ENCODE data around the gene NHLRC2.

Gene NHLRC2

DNA sequence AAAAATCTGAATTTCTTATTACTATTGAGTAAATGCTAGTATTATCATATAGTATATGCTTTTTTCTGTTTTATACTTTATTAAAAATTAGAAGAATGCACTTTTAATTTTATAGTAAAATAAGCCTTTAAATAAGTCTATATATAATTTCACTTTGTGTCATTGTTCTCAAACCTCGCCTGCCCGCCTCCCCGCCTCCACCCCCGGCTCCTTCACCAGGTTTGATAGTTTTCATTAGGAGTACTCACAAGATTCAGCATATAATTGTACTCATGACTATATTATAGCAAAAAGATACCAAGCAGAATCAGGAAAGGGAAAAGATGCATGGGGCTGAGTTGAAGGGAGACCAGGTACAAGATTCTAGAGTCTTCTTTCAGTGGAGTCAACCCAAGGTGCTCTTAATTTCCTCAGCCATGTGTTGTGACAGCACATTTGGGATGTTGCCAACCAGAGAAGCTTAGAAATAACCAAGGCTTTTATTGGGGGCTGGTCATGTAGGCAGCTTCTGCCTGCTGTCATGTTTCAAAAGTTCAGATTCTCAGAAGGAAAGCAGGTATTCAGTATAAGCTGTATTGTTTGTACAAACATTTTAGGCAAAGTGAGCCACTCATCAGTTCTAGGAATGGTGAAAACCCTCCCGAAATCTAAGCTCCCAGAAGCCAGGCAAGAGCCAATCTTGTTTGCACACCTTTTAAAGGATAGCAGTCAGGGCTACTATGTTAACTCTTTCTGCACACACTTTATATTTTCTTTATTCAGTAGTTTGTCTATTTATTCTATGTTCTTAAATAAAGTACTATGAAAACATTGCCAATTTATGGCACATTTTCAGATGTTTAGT, 12.3 kb downstream of the NHLRC2 start:
- no peak for DNase-seq

DNA sequence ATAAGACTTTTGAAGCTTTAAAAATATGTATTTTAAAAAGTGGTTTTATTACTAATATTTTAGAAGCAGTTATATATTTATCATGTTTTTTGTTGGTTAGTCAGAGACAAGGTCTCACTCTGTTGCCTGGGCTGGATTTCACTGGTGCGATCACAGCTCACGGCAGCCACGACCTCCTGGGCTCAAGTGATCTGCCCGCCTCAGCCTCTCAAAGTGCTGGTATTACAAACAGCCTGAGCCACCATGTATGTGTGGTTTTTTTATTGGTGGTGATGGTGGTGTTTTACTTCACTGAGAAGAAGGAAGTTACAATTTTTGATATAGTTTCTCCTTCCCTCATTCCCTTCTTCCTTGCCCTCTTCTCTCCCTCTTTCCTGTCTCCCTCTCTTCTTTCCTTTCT, 13.4 kb downstream of the NHLRC2 start:
- no peak for DNase-seq

DNA sequence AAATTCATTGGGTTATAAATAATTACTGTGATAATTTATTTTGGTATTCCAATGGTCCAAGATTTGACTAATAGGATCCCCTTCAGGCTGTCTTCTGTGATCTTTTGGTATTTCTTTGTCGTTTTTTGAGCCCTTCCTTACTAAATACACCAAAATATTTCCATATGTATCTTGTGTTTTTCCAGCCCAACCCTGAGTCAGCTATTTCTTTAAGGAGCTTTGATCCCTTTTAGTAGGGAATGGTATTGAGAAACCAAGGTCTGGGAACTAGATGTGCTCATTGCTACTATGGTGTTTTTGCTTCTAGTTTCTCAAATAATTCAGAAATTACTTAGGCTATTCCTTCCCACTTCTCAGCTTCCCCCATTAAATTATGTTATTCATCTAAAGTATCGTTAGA, 15.3 kb downstream of the NHLRC2 start:
- DNase-seq: no peak

DNA sequence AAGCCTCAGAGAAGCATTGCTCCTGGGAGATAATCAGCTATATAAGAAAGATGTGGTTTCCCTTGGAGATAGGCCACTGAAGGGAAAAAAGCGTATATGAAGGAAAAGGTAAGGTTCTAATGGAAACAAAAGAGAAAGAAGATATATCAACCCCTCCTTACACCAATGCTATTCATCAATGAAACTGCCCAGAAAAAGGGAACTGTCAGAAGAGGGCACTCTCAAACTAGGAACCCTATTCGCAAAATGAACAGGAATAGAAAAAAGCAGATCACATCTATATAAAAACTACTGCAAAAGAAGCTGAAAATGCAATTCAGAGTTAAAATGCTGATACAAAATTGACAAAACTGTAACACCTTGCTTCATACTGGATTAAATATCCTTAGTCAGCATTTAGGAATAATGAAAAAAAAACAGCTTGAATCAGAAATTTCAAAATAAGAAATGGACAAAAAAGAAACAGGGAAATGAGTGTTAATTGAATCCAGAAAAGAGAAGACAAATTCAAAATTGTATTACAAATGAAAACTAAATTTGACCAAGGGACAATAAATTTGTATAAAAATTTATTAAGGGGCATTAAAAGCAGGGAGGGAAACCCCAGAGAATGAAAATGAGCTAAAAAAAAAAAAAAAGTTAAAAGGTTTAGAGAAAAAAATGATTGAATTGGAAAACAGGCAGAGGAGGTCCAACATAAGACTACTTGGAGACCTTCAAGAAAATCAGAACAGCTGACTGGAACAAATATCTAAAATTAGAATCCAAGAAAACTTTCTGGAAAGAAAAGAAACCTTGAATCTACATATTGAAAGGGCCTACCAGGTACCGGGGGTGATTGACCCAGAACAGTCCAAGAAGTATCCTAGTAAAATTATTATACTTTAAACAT, 17.9 kb downstream of the NHLRC2 start:
- DNase-seq: no peak

DNA sequence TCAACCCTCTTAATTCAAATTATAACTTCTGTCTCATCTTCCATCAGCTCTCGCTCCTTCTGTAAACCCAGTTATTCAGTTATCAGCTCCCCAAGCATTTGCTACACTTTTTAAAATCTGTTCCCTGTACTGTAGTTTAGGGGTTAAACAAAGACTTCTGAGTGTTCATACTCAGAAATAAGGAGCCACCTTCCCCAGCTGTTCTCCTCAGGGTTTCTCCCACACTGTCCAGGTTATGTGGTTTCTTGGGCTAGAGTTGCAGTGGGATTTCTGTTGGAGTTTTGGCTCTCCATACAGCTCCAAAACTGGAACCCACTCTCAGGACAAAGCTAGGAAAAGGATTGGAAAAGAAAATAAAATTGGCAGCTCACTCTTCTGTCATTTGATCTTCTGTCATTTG, 20.8 kb downstream of the NHLRC2 start:
- DNase-seq: no peak

DNA sequence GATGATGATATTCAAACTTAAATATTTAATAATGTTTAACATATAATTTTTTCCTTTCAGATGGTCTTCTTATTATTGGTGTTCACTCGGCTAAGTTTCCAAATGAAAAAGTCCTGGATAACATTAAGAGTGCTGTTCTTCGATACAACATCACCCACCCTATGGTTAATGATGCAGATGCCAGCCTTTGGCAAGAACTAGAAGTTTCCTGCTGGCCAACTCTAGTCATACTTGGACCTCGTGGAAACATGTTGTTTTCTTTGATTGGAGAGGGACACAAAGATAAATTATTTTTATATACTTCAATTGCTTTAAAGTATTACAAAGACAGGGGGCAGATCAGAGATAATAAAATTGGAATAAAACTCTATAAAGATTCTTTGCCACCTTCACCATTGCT, 22.0 kb downstream of the NHLRC2 start:
- no peak for DNase-seq

DNA sequence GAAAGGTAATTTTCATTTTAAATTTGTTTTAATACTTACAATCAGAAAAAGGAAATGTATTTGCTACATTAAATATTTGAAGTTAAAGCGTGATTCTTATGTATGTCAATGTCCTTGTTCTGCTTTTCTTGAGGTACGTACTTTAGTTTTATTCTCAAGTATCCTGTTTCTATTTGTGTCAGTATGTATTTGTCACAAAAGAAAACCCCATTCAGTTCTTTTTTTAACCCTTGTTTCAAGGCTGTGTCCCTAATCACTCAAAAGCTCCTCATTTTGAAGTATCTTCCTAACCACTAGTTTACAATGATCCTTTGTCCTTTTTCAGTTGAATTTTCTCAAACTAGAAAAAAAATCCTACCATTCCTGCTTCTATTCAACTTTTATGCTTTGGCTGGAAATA, 25.2 kb downstream of the NHLRC2 start:
- no peak for DNase-seq

DNA sequence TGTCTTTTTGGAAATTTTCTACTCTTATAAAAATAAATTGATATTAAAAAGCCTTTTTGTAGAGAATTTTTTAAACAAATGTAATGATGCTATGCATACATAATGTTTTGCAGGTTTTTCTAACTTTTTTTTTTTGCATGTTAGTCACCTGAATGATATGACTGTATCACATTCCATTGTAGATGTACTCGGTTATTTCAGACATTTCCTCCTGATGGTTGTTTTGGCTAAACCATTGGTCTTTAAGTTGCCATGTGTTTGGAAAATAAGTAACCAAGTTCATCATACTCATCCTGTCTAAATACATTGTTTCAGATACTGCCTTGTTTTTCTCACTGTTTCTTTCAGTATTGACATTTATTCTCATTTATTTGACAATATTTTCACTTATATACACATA, 25.8 kb downstream of the NHLRC2 start:
- DNase-seq: no peak

DNA sequence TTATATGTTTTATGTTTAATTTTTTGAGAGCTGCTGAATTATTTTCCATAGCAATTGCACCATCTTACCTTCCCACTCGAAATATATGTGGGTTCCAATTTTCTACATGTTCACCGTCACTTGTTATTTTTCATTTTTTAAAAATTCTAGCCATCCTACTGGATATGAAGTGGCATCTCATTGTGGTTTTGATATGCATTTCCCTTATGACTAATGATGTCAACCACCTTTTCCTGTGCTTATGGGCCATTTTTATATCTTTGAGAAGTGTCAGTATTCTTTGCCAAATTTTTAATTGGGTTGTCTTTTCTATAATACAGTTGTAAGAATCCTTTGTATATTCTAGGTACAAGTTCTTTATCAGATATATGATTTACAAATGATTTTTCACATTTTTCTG, 27.8 kb downstream of the NHLRC2 start:
- DNase-seq: no peak

DNA sequence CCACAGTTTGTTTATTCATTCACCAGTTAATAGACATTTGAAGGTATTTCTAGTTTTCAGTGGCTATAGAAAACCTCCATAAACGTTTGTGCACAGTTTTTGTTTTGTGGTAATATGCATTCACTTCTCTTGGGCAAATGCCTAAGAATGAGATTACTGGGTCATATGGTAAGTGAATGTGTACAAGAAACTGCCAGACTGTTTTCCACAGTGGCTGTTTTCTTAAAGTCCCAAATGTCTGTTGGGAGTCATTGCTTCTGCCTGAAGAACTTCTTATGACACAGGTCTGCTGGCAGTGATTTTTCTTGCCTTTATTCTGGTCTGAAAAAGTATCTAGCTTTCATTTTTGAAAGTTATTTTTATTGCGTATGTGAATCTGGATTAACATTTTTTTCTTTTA, 35.5 kb downstream of the NHLRC2 start:
- no peak for DNase-seq

DNA sequence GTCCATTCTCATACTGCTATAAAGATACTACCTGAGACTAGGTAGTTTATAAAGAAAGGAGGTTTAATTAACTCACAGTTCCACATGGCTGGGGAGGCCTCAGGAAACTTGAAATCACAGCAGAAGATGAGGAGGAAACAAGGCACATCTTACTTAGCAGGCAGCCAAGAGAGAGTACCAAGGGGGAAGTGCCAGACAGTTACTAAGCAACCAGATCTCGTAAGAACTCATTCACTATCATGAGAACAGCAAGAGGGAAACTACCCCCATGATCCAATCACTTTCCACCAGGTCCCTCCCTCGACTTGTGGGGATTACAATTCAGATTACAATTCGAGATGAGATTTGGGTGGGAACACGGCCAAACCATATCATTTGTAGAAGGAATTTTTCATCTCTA, 36.3 kb downstream of the NHLRC2 start:
- no peak for DNase-seq

DNA sequence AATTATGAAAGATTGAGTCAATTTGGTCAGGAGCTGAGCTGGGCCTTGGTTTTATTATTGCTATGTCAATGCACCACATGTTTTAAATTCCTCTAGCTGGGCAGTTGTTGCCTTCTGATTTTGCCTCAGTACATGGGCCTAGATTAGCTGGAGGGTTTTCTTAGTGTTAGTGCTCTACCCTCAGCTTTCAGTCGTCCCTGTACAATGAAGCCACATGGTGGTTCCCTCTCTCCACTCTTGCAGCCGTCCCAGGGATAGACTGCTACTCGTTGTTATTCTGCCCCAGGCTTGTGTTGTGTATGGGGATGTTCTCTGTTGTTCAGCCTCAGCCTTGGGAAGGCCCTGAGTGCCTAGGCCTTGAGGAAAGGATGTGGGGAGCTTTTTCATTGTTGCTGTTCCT, 37.0 kb downstream of the NHLRC2 start:
- no peak for DNase-seq

DNA sequence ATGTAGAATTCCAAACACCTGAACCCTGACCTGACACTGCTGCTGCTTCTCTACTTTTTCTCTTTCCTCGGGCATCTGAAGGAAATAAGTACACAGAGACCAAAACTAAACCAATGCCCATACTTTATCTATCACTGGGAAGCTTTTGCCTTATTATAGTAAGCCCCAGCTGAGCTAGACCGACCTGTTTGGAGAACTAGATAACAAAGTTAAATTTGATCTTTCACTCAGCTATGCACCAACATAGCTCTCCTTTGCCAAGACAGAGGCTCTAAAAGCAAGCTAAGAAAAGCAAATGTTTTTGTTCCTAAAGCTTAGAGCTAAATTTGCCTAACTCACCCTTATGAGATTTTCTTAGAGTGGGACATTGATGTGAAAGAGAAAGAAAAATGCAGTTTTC, 39.1 kb downstream of the NHLRC2 start:
- no peak for DNase-seq

DNA sequence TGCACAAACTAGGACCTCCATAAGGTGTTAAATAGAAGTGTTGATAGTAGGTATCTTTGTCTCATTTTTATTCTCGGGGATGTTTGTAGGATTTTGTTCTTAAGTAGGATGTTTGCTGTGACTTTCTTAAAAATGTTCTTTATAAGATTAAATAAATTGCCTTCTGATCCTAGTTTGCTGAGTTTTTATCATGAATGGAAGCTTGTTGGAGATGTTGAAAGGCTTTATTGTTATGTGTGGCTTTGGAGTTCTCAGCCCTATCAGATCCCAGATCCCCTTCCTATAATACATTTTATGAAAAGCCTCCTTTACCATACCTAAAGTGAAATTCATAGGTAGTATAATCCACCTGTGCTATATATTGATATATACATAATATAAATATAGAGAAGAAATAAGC, 40.1 kb downstream of the NHLRC2 start:
- no peak for DNase-seq

DNA sequence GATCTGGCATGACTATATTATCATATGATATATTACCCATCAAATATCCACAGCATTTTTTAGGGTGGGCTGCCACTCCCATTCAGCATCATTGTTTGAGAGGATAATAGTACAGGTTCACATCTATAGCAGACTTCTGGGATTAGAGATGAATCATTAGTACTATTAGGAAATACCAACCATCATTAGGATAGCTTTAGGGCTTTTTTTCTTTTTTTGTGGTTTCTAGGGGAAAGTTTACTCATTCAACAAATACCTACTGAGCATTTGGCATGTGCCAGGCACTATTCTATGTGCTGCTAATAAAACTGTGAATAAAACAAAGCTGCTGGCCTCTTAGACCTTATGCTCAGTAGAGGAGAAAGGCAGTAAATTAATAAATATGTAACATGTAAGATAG, 40.6 kb downstream of the NHLRC2 start:
- DNase-seq: no peak

DNA sequence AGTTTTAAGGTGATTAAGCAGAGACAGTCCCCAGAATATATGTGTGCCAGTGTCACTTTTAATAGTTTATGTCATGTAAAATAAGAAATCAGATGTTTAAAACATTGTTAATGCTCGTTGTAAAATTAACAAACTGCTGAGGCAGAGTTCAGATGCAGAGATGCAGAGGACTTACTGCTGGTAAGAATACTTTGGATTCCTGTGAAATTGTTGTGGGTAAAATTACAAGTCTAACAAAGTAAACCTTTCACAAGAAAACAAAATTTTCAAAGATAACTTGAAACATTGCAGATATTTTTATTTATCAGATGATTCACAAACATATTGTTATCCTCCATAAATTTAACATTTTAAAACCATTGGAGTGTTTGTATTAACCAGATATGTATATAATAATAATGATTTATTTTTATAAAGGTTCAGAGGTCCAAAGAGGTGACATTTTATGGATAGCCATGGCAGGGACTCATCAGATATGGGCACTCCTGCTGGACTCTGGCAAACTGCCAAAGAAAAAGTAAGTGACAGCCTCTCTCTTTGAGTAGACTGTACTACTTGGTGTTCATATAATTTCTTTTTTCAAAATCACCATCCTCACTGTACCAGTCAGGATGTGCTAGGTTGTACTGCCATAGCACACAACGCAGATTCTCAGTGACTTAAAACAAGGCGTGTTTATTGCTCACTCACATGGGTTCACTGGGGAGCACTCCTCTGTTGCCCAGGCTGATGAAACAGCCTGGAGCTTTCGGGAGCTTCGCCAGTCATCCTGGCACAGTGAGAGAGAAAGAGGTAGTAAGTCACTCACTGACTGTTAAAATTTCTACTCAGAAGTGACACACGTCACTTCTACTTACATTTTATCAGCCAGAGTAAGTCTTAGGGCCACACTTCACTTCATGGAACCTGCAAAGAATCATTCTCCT, 43.5 kb downstream of the NHLRC2 start:
- no peak for DNase-seq

DNA sequence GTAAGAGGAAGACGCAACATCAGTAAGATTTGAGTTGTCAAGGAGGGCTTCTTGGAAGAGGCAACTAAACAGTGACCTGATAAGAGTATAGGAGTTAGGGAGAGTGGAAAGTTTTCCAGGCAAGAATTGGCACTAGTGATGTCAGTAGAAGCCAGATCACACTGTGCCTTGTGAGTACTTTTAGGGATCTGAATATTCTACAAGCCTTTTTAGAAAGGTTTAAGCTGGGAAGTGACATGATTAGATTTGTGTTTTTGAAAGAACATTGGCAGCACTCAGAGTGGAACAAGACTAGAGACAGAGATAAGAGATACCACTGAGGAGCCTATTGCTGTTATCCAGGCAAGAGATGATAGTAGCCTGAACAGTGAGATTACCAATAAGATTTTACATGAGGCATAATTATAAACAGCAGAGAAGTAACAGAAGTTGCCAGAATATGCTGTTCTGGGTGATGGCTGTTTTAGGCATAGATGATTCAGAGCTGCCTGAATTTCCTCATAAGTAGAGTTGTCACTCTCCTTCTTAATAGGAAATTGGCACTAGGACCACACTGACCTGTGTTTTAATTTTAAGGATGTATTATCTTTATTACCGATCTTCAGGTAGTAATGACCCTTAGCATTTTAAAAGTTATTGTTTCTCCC, 45.6 kb downstream of the NHLRC2 start:
- no peak for DNase-seq

DNA sequence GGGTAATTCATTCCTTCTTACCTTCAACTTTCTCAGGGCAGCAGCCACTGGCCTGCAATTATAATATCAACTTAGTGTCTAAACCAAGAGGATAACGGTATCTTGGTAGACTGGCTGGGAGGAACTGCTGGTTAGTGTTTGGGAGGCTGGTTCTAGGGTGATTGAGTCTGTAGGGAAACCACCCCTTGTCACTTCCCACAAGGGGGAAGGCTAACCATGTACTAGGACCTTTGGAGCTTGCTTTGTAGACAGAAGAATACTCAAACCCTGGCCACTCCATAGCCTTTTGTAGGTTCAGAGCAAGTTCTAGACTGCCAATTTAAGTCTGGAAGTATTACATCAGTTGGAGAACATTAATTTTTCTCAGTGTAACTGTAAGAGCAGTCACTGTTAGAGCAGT, 51.3 kb downstream of the NHLRC2 start:
- DNase-seq: no peak

DNA sequence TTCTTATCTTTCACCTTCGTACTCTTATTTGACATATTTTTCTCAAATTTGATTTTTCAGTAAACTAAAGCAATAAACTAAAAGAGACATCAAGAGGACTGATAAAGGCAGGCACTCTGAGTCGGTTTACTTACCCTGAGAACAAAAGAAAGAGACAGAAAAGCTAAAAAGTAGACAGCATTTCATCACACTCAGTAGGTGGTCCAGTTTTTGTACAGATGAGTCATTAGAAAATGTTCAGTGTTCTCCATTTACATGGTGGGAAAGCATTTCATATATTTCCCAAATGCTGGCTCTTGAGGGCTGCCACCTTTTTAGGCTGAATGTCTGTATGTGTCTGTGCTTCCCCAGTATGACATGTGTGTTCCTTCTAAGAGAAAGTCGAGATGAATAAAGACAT, 52.7 kb downstream of the NHLRC2 start:
- no peak for DNase-seq

DNA sequence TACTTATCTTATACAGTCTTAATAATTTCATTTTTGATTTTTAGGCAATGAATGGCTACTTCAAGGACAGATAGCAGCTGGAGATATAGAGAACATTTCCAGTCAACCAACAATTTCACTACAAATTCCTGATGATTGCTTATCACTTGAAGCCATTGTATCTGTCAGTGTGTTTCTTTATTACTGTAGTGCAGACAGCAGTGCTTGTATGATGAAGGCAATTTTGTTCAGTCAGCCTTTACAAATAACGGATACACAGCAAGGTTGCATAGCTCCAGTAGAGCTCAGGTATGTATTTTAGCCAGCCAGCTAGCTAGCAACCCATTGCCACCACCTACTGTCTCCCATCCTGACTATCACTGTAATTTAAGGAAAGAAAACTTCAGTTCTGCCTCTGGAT, 53.8 kb downstream of the NHLRC2 start:
- no peak for DNase-seq

DNA sequence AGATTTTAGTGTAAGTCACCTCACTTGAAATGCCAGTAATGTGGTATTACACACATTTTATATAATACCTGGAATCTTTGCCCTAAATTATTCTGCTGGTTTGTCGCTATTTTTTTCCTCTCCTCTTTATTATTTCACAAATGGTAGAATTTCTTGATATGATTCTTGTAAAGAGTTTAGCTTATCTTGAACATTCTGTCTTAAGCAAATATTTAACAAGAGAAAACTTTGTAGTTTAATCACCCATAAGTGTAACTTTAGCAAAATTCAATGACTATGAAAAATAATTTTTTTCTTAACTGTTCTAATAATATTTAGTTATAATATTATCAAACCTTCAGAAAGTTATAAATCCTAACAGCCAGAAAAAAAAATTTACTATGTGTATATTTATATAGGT, 56.7 kb downstream of the NHLRC2 start:
- DNase-seq: no peak

DNA sequence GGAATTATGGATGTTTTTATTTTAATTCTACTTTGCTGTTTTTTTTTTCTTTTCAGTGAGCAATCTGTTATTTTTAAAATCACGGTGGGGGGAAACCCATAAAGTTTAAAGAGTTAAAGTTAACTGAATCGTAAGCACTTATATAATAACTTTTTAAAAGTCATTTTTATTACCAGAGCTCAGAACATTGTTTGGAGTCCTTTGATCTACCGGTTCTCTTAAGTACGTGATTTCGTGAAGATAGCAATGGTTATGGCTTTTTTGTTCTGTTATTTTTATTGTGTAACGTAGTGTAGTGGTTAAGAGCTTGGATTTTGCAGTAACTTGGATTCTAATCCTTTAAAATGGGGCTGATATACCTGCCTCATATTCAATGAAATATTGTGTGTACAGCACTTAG, 57.4 kb downstream of the NHLRC2 start:
- no peak for DNase-seq

DNA sequence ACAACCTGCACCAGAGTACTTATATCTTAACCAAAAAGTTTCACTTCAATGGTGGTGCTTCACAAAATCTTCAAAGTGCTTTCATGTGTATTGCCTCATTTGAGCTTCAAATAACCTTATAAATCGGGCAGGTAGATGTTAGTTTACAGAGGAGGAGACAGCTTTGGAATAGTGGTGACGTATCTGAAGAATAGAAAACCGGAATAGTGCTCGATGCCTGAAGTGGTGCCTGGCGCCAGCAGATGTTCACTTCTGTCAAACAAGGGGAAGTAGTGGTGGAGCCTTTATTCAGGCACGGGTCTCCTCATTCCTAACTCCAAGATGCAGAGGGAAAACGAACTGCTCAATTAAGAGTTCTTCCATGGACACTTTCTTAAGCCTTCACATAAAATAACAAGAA, 58.1 kb downstream of the NHLRC2 start:
- DNase-seq: no peak
